ENCODE measurements around the gene NUDT22.
A peak's percentile ranks its signal among the peaks of the same experiment; 100 is the strongest.

The NUDT22 gene

DNA sequence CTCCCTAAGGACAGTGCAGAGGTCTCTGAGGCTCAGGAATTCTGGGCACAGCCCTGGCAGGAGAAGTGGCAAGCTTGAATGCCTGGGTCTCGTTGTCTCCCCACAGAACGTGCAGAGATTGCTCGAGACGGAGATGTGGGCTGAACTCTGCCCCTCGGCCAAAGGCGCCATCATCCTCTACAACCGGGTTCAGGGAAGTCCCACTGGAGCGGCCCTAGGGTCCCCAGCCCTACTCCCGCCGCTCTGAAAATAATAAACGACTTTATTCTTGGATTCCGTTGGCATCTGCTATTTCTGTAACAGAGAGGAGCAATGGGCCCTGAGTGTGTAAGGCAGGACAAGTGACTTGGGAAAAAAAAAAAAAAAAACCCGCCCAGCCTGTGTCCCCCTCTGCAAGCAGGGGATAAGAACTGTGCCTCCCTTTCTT, 3.7 kb downstream of the NUDT22 start:
- peak overlapping the region; percentile 94 for H3K27ac ChIP-seq
- TF ChIP-seq, protein P1, sequence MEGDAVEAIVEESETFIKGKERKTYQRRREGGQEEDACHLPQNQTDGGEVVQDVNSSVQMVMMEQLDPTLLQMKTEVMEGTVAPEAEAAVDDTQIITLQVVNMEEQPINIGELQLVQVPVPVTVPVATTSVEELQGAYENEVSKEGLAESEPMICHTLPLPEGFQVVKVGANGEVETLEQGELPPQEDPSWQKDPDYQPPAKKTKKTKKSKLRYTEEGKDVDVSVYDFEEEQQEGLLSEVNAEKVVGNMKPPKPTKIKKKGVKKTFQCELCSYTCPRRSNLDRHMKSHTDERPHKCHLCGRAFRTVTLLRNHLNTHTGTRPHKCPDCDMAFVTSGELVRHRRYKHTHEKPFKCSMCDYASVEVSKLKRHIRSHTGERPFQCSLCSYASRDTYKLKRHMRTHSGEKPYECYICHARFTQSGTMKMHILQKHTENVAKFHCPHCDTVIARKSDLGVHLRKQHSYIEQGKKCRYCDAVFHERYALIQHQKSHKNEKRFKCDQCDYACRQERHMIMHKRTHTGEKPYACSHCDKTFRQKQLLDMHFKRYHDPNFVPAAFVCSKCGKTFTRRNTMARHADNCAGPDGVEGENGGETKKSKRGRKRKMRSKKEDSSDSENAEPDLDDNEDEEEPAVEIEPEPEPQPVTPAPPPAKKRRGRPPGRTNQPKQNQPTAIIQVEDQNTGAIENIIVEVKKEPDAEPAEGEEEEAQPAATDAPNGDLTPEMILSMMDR (conservative IDR thresholded peaks at IDR 0.05), result no peak

DNA sequence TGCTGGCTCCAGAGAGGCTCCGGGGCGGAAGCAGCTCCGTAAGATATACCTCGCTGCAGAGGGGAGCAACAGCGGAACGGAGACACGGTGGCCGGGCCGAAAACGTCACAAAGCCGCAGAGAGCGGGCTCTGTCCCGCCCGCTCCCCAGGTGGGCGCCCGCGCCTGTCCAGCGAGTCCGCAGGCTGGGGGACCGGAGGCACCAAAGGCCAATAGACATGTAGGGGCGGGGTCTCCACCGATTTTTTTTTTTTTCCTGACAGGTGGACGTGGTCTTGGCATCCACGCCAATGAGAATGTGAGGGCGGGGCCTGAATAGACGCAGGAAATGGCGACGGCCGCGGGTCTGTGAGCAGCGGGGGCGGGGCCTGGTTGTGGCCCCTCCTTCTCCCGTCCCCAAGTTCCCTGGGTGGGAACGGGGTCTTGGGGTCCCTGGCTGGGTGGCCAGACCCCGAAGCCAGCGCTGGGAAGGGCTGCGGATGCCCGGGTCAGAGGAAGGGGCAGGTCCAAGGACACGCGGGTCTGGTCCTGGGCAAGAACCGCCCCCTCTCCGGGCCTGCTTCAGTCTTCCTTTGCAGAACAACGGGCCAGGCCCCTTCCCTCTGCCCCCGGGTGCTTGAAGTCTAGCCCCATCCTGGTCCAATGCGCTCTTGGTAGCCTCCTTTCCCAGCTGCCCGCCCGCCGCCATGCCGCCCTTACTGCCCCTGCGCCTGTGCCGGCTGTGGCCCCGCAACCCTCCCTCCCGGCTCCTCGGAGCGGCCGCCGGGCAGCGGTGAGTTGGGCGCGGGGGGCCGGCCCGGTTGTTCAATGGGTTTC, 4.3 kb downstream of the NUDT22 start, which contains the start of gene DNAJC4:
TSS of gene DNAJC4 (plus strand) at position 378 of the 814 bp plus-strand sequence. CDS start at position 685, 307 bp downstream.
- peak within 1 kb of the TSS; percentile 94 for H3K27ac ChIP-seq

DNA sequence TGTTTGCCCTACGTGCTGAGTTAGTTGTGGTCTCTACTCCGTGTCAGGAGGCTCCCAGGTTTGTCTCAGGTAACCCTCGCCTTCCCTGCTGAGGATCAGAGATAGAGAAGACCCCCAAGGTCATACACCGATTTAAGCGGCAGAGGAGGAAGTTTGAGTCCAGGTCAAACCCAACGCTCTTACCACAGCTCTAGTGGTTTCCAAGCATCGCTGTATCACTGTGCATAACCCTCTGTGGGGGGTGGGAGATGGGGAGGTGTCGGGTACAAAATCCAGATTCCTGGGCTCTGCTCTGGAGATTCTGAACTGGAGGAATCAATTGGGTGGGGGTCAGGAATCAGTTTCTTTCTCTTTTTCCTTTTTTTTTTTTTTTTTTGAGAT, 4.9 kb downstream of the NUDT22 start:
- TF ChIP-seq, protein P1 (conservative IDR thresholded peaks at IDR 0.05), result no peak
- H3K27ac ChIP-seq, result peak overlapping the region; percentile 94

More for the DNA sequence above, 4.3 kb downstream of the NUDT22 start, which contains the start of gene DNAJC4:
- TF ChIP-seq, protein P1 (conservative IDR thresholded peaks at IDR 0.05), result no peak; the same call in 1 of the 2 replicates

DNA sequence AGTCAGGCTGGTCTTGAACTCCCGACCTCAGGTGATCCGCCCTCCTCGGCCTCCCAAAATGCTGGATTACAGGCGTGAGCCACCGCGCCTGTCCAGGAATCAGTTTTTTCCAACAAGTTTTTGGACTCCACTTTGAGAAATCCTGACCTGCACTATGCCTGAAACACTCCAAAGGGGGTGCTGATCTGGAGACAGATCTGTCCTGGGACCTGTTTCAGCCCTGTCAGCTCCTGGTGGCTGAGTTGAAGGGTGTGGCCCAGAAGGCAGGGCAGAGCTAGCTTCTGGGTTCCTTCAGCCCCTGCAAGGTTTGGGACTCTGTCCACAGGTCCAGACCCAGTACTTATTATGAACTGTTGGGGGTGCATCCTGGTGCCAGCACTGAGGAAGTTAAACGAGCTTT, 5.5 kb downstream of the NUDT22 start:
- TF ChIP-seq, protein P1 (conservative IDR thresholded peaks at IDR 0.05), result no peak

DNA sequence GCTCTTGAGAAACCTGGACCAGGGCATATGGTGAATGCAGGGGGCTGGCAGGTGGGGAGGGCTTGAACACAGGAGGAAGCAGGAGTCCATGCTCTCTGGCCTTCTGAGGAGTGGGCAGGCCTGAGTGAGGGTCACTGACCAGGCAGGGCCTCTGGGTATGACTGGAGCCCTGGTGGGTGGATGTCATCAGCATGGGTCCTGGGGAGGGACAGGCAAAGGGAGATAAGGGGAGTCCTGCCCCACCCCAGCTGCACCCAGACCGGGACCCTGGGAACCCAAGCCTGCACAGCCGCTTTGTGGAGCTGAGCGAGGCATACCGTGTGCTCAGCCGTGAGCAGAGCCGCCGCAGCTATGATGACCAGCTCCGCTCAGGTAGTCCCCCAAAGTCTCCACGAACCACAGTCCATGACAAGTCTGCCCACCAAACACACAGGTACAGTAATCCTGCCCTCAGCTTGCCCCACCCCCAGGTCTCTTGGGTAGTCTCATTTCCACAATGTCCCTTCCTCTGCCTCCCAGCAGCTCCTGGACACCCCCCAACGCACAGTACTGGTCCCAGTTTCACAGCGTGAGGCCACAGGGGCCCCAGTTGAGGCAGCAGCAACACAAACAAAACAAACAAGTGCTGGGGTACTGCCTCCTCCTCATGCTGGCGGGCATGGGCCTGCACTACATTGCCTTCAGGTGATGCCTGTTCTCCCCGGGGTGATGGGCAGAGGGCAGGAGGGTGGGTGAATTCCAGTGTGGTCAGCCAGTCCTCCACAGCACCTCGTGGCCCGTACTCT, 6.3 kb downstream of the NUDT22 start:
- peak overlapping the region; percentile 95 for H3K27ac ChIP-seq
- TF ChIP-seq, protein P1 (conservative IDR thresholded peaks at IDR 0.05), result no peak

More for the DNA sequence above, 5.5 kb downstream of the NUDT22 start:
- peak overlapping the region; percentile 94; the same call in 1 of the 2 replicates for H3K27ac ChIP-seq

DNA sequence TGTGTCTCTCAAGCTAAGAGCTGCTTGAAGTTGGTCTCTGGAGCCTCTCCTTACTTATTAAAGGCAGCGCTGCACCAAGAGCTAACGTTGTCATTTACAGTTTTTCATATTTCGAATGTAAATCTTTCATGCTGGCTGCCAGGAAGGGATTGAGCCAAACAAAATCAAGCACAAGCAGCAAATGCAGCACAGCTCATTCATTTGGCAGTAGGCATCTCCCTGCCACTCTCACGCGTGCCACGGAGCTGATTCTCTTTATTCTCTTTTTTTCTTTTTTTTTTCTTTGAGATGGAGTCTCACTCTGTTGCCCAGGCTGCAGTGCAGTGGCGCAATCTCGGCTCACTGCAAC, 6.9 kb downstream of the NUDT22 start:
- H3K27ac ChIP-seq, result peak overlapping the region; percentile 95
- TF ChIP-seq, protein P1 (conservative IDR thresholded peaks at IDR 0.05), result no peak

DNA sequence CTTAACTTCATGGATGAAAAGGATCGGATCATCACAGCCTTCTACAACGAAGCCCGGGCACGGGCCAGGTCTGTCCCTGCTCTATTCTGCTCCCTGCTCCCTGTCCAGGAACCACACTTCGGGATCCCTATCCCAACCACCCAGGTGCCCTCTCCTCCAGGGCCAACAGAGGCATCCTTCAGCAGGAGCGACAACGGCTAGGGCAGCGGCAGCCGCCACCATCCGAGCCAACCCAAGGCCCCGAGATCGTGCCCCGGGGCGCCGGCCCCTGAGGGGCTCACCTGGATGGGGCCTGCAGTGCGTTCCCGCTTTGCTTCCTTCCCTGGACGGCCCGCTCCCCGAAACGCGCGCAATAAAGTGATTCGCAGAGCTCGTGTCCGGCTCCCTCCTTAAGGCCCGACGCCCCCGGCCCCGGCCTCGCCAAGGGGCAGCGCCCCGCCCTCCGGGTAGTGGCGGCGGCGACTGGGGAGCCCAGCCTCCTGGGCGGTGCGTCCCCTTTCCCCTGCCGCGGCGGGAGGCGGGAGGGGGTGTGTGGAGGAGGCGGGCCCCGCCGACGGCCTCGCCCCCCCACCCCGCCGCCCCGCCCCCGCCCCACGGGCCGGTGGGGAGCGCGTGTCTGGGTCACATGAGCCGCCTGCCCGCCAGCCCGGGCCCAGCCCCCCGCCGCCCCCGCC, 8.0 kb downstream of the NUDT22 start, which contains the start of gene VEGFB:
TSS of gene VEGFB (plus strand) at position 672 of the 674 bp plus-strand sequence. CDS start 250 bp downstream, outside the sequence.
- TF ChIP-seq, protein P1 (conservative IDR thresholded peaks at IDR 0.05), result no peak
- H3K27ac ChIP-seq, result peak within 1 kb of the TSS; percentile 95

Data from VCaP (cell line).